ENCODE results near the gene KCNMB2.

DNA sequence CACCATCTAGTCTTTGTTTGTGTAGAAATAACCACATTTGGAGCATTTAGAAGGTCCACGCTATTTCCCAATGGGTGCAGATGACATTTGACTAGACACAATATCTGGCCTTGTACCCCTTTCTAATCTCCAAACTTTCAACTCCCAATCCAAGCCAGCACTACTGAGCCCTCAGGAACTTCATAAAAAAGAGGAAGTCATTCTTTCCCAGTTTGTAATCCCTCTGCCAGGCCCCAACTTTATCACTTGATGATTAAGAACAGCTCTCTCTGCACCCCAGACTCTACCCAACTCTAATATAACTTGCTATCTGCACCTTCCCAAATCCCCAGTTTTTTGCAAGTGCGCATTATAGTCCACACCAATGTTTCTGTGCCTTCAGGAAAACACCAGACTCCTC lies 170.2 kb downstream of the KCNMB2 start:
- no peak for TF ChIP-seq POLR2A (IDR thresholded peaks at IDR 0.05)
- TF ChIP-seq EP300 (IDR thresholded peaks at IDR 0.05), result no peak
- TF ChIP-seq, protein P1, sequence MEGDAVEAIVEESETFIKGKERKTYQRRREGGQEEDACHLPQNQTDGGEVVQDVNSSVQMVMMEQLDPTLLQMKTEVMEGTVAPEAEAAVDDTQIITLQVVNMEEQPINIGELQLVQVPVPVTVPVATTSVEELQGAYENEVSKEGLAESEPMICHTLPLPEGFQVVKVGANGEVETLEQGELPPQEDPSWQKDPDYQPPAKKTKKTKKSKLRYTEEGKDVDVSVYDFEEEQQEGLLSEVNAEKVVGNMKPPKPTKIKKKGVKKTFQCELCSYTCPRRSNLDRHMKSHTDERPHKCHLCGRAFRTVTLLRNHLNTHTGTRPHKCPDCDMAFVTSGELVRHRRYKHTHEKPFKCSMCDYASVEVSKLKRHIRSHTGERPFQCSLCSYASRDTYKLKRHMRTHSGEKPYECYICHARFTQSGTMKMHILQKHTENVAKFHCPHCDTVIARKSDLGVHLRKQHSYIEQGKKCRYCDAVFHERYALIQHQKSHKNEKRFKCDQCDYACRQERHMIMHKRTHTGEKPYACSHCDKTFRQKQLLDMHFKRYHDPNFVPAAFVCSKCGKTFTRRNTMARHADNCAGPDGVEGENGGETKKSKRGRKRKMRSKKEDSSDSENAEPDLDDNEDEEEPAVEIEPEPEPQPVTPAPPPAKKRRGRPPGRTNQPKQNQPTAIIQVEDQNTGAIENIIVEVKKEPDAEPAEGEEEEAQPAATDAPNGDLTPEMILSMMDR (IDR thresholded peaks at IDR 0.05), result no peak

All from tibial nerve (tissue), 4 donors.